Body of pancreas (tissue), 4 donors: ENCODE measurements around the gene NUDT4B. TPM values are rescaled to one million over a fixed set of nuclear protein-coding genes. Genes with fewer than 3 reads are reported as not detected.
"Not testable (repeated sequence)": the region's sequence is repeated elsewhere in the genome, so short reads cannot be mapped to it uniquely, and the experiment has no call there.

ENCODE experiments used
- ATAC-seq: fragments of 150-250 bp; one replicate; pipeline ENCODE4 v1.9.1; 2016
- DNase-seq, 4 donors: peaks; one replicate each; pipeline ENCODE4 v3.0.0-alpha.2; 2019
- H3K27ac ChIP-seq, 4 donors: fragments of 200-600 bp; sonication (generic); 1 replicate in 3 of 4; 2 replicates in 1 of 4; pipeline versions ENCODE4 v1.5.1 to v1.6.1; 2016 to 2019; ENCODE audit warnings: mild to moderate bottlenecking in 1 of 4, mixed read lengths in 1 of 4, moderate library complexity in 1 of 4
- H3K27me3 ChIP-seq, 2 donors: fragments of 200-600 bp; sonication (generic); one replicate each; pipeline ENCODE4 v1.6.0; 2016; ENCODE audit warnings: mild to moderate bottlenecking in 1 of 2
- H3K36me3 ChIP-seq, 2 donors: fragments of 200-600 bp; sonication (generic); replicated peaks in 1 of 2; 2 replicates each; pipeline ENCODE4 v1.5.1; 2016; ENCODE audit warnings: low read depth in 2 of 2; ENCODE audit not compliant: insufficient read depth in 1 of 2
- H3K4me1 ChIP-seq: fragments of 200-600 bp; sonication (generic); one replicate; pipeline ENCODE4 v1.6.0; 2016
- H3K4me3 ChIP-seq, 2 donors: fragments of 200-600 bp; sonication (generic); 1 replicate in 1 of 2; 2 replicates in 1 of 2; pipeline ENCODE4 v1.5.1; 2016 to 2019
- H3K9me3 ChIP-seq, 3 donors: fragments of 200-600 bp; sonication (generic); 1 replicate in 2 of 3; 2 replicates in 1 of 3; pipeline ENCODE4 v1.5.1; 2016
- WGBS, 2 donors: methylation state at CpG; one replicate each; pipeline ENCODE4 v1.1.5; 2017; 5-methylcytosine and 5-hydroxymethylcytosine counted together
- intact Hi-C: fragments of 100-400 bp; cut with DNase I; formaldehyde crosslinking; loops from one replicate; pipeline ENCODE4 v1.15.1; 2023
- total RNA-seq, 2 donors: library from RNA; depleted of rRNA; stranded (reverse); fragments of >200 nt; gene quantifications; one replicate each; pipeline ENCODE4 v1.1.0, GENCODE V29; 2016

NUDT4B gene
- total RNA-seq, result 10 to 100 TPM; 10.9 to 42.5 TPM

DNA sequence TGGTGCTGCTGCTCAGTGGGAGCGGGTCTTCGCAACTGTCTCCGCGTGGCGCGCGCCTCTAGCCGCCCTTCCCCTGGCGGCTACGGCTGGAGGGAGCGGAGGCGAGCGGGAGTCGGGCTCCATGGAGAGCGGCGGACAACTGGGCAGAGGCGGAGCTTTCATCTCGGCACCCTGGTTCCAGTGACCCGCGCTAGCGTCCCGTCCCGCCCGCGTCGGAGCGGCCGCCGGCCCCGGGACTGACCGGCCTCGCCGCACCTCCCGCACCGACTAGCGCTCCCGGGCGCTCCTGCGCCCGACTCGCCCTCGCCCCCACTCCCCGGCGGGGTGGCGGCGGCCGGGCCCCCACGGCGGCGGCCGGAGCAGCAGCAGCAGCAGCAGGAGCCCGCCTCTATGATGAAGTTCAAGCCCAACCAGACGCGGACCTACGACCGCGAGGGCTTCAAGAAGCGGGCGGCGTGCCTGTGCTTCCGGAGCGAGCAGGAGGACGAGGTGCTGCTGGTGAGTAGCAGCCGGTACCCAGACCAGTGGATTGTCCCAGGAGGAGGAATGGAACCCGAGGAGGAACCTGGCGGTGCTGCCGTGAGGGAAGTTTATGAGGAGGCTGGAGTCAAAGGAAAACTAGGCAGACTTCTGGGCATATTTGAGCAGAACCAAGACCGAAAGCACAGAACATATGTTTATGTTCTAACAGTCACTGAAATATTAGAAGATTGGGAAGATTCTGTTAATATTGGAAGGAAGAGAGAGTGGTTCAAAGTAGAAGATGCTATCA is at the start of gene NUDT4B:
TSS of gene NUDT4B (plus strand) at position 212 of the 772 bp plus-strand sequence. CDS start at position 391, 179 bp downstream.
- H3K27ac ChIP-seq, H3K9me3 ChIP-seq, DNase-seq, H3K4me3 ChIP-seq, H3K36me3 ChIP-seq, H3K4me1 ChIP-seq, intact Hi-C loops, H3K27me3 ChIP-seq: not testable (repeated sequence)
- WGBS, 2 donors, result no CpG with 5 or more reads among the region's 68 CpGs
- ATAC-seq, result peak; percentile 80

- H3K9me3 ChIP-seq, intact Hi-C loops, H3K27me3 ChIP-seq, ATAC-seq, DNase-seq, H3K36me3 ChIP-seq, H3K4me3 ChIP-seq, H3K27ac ChIP-seq, H3K4me1 ChIP-seq: not testable (repeated sequence)
- no CpG with 5 or more reads among the region's 5 CpGs for WGBS, 2 donors
Observed at GRCh38 chr1:148699357-148699756, 49.2 kb upstream of the NUDT4B start.

- H3K4me1 ChIP-seq, intact Hi-C loops, H3K27ac ChIP-seq, H3K4me3 ChIP-seq, H3K36me3 ChIP-seq, ATAC-seq, H3K9me3 ChIP-seq, H3K27me3 ChIP-seq, DNase-seq: not testable (repeated sequence)
- WGBS, 2 donors, result 50% methylated on average over 1 of the region's 1 CpG; no CpG with 5 or more reads in 1 of the 2 donors
Observed at GRCh38 chr1:148702242-148702641, 46.3 kb upstream of the NUDT4B start.

DNA sequence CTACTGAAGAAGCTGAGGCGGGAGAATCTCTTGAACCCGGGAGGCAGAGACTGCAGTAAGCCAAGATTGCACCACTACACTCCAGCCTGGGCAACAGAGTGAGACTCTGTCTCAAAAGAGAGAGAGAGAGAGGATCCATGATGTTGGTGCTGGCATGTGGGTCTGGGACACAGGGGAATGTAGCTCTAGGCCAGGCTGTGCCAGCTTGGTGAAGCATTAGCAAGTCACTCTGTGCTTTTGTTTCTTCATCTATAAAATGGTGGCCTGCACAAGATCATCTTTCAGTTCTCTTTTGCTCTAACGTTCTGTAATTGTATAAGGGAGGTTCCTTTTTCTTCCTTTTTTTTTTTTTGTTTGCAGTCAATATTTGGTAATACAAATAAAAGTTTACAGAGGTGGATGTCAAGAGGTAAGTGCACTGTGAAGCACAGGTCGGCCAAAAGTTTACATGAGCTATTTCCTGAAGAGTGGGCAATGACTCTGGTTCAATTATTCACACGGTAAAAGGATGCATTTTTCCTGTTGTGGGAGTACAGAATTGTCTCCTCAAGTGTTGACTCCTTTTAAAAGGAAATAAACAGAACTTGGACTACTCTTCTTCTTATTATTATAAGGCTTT is 44.5 kb upstream of the NUDT4B start:
- H3K27me3 ChIP-seq, H3K36me3 ChIP-seq, ATAC-seq, H3K4me3 ChIP-seq, H3K9me3 ChIP-seq, intact Hi-C loops, DNase-seq, H3K27ac ChIP-seq, H3K4me1 ChIP-seq: not testable (repeated sequence)
- no CpG with 5 or more reads among the region's 5 CpGs for WGBS, 2 donors

- H3K27me3 ChIP-seq, DNase-seq, ATAC-seq, H3K27ac ChIP-seq, H3K4me3 ChIP-seq, intact Hi-C loops, H3K36me3 ChIP-seq, H3K4me1 ChIP-seq, H3K9me3 ChIP-seq: not testable (repeated sequence)
- no CpG with 5 or more reads among the region's 4 CpGs for WGBS, 2 donors
Observed at GRCh38 chr1:148705316-148705948, 43.1 kb upstream of the NUDT4B start.

- DNase-seq, H3K4me3 ChIP-seq, H3K4me1 ChIP-seq, H3K9me3 ChIP-seq, H3K27ac ChIP-seq, H3K27me3 ChIP-seq, H3K36me3 ChIP-seq, intact Hi-C loops: not testable (repeated sequence)
- peak; percentile 50 for ATAC-seq
- no CpG with 5 or more reads among the region's 1 CpG for WGBS, 2 donors
Observed at GRCh38 chr1:148708779-148709333, 39.7 kb upstream of the NUDT4B start.

DNA sequence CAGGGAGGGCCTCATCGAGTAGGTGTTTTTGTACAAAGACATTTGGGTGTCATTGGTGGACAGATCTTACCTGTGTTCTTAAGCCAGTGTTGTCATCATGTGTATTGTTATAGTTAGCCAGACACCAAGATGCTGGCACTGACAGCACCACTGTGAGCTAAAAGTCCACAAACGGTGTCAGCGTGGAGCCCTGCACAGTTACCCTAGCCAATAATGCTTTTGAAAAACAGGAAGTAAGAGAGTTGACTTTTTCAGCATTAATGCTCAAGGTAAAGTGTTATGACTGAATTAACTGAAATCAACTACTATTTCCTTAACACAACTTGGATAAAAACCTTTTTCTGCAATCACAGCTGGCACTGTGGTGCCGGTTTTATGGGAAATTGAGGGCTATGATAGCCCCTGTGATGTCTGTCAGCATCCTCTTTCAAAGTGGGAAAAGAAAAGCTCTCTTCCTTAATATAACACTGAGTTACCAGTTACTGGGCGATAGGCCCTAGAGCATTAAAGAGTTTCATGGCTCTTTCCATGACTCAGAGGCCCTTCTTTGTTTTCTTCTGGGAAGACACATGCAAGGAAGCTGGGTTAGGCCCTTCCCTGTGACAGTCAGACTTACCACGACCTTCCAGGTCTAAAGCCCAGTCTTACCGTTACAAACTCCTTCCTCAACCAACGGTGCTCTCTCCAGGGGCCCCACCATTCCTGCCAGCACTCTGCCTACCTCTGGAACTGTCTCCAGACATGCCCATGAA is 37.6 kb upstream of the NUDT4B start:
- H3K4me1 ChIP-seq, H3K9me3 ChIP-seq, H3K4me3 ChIP-seq, DNase-seq, ATAC-seq, H3K27ac ChIP-seq, H3K36me3 ChIP-seq, H3K27me3 ChIP-seq, intact Hi-C loops: not testable (repeated sequence)
- WGBS, 2 donors, result no CpG with 5 or more reads among the region's 8 CpGs

DNA sequence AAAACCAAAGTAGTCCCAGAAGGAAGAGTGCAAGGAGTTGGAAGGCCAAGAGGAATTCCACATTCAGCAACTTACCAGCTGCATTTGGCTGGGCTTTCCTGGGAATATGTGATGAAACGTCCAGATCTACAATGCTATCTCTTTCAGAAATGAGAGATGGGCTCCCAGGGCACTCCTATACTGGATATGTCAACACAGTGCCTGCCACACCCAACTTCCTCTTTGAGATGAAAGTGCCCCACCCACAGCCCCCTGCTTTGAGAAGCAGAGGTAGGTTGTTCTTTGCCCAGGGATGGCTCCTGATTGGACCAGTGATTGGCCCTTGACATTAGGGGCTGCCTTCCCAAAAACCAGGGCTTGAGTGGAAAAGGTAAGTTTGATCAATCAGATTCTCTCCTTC is 36.2 kb upstream of the NUDT4B start:
- H3K27ac ChIP-seq, H3K4me3 ChIP-seq, intact Hi-C loops, ATAC-seq, DNase-seq, H3K4me1 ChIP-seq, H3K27me3 ChIP-seq, H3K9me3 ChIP-seq, H3K36me3 ChIP-seq: not testable (repeated sequence)
- no CpG with 5 or more reads among the region's 1 CpG for WGBS, 2 donors

DNA sequence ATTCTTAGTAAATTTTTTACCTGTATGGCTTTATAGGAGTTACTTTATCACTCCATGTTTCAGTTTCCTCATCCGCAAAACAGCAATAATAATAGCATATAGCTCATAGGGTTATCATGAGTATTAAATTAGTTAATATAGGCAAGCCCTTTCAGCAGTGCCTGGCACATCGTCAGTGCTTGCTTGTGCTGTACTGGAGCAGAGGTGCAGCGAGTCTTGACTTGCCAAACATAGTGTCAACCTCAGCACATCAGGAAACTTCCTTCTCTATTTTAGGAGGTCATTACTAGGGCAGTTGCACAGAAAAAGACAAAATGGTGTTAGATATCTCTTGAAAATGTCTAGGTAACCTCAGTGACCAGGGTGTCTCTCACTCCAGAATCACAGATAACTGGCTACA is 33.1 kb upstream of the NUDT4B start:
- H3K36me3 ChIP-seq, ATAC-seq, H3K4me3 ChIP-seq, H3K9me3 ChIP-seq, intact Hi-C loops, H3K4me1 ChIP-seq, DNase-seq, H3K27ac ChIP-seq, H3K27me3 ChIP-seq: not testable (repeated sequence)
- no CpG with 5 or more reads among the region's 3 CpGs for WGBS, 2 donors

GRCh38 chr1:148716966-148717520 is 31.5 kb upstream of the NUDT4B start:
- DNase-seq, H3K9me3 ChIP-seq, H3K27me3 ChIP-seq, ATAC-seq, H3K4me1 ChIP-seq, H3K36me3 ChIP-seq, H3K27ac ChIP-seq, intact Hi-C loops, H3K4me3 ChIP-seq: not testable (repeated sequence)
- no CpG with 5 or more reads among the region's 1 CpG for WGBS, 2 donors

- ATAC-seq, DNase-seq, H3K27me3 ChIP-seq, H3K27ac ChIP-seq, H3K4me1 ChIP-seq, intact Hi-C loops, H3K36me3 ChIP-seq, H3K4me3 ChIP-seq, H3K9me3 ChIP-seq: not testable (repeated sequence)
- WGBS, 2 donors, result no CpG with 5 or more reads among the region's 9 CpGs
Observed at GRCh38 chr1:148720918-148721317, 27.7 kb upstream of the NUDT4B start.
